HepG2 (cell line): Measurements from ENCODE around the gene SLC15A3. TPM values are rescaled to one million over a fixed set of nuclear protein-coding genes. Genes with fewer than 3 reads are reported as not detected.

Experiments used
- ATAC-seq: fragments of 200-7000 bp; cut with Tn5 transposase; 3 replicates; pipeline ENCODE4 v1.9.1; 2020; ENCODE audit warnings: mild to moderate bottlenecking, moderate library complexity
- BruUV-seq: library from RNA; stranded (reverse); fragments of 400-500 nt; replicated peaks from 2 replicates; lab custom pipeline; 2021; lab: Mats Ljungman, UMichigan
- CTCF ChIA-PET: fragments of 300-600 bp; formaldehyde crosslinking; extraction: SDS; loops from one replicate; lab custom pipeline; 2021; ENCODE audit warnings: low total read pairs, inconsistent platforms, low intra/inter-chr PET ratio; lab: Yijun Ruan, JAX
- POLR2A ChIA-PET: fragments of 350-600 bp; sonication (Branson Sonifier 250); formaldehyde crosslinking; loops from one replicate; lab custom pipeline; 2020; ENCODE audit warnings: antibody characterized with exemption, inconsistent platforms; lab: Yijun Ruan, JAX
- DNase-seq: peaks from one replicate; pipeline ENCODE4 v3.0.0-alpha.2; 2015; ENCODE audit warnings: low spot score
- FAIRE-seq: peaks from 3 replicates; lab custom pipeline; 2011; peaks lifted over from hg19 to GRCh38; lab: Jason Lieb, UNC
- H2AFZ ChIP-seq: one replicate; pipeline ENCODE4 v1.6.1; 2011; ENCODE audit warnings: low read length, inconsistent platforms
- H3K27ac ChIP-seq: fragments of 300-600 bp; 3 replicates; pipeline ENCODE4 v1.8.0; 2011; ENCODE audit warnings: mixed run types, mild to moderate bottlenecking, mixed read lengths, low read length, inconsistent platforms; ENCODE audit not compliant: insufficient read depth; ENCODE audit errors: extremely low read length
- H3K27me3 ChIP-seq, 2 experiments: fragments of 200-600 bp in 1 of 2; 2 replicates in 1 of 2; 3 replicates in 1 of 2; pipeline versions ENCODE4 v1.6.0 to v1.8.0; 2011; ENCODE audit warnings: low read length in 2 of 2, mild to moderate bottlenecking in 2 of 2, moderate library complexity in 2 of 2, inconsistent platforms in 1 of 2; ENCODE audit not compliant: insufficient read depth in 2 of 2, control insufficient read depth in 1 of 2
- H3K36me3 ChIP-seq, 2 experiments: fragments of 200-600 bp in 1 of 2; replicated peaks in 1 of 2; 2 replicates in 1 of 2; 3 replicates in 1 of 2; pipeline versions ENCODE4 v1.5.1 to v1.8.0; 2011; ENCODE audit warnings: low read length in 2 of 2, inconsistent platforms in 1 of 2; ENCODE audit not compliant: insufficient read depth in 2 of 2, control insufficient read depth in 1 of 2
- H3K4me1 ChIP-seq: 2 replicates; pipeline ENCODE4 v1.5.1; 2012; ENCODE audit warnings: low read length, inconsistent platforms; ENCODE audit not compliant: insufficient read depth
- H3K4me2 ChIP-seq: 2 replicates; pipeline ENCODE4 v1.6.0; 2011; ENCODE audit warnings: low read depth, low read length, inconsistent platforms
- H3K4me3 ChIP-seq, 3 experiments: fragments of 200-600 bp in 1 of 3; sonication (generic), shearing (Covaris generic) in 1 of 3; replicated peaks in 1 of 3; 2 replicates each; pipeline ENCODE4 v1.5.1; 2011 to 2016; ENCODE audit warnings: low read length in 3 of 3, inconsistent platforms in 2 of 3, low read depth in 2 of 3, mild to moderate bottlenecking in 2 of 3, control low read depth in 1 of 3, mixed read lengths in 1 of 3; ENCODE audit not compliant: insufficient read depth in 1 of 3
- H3K79me2 ChIP-seq: one replicate; pipeline ENCODE4 v1.6.1; 2011; ENCODE audit warnings: low read length, inconsistent platforms; ENCODE audit not compliant: insufficient read depth
- H3K9ac ChIP-seq: 2 replicates; pipeline ENCODE4 v1.6.0; 2011; ENCODE audit warnings: mild to moderate bottlenecking, low read depth, low read length, inconsistent platforms; ENCODE audit not compliant: insufficient read depth
- H3K9me3 ChIP-seq: 2 replicates; pipeline ENCODE4 v1.5.1; 2012; ENCODE audit warnings: mild to moderate bottlenecking, low read length
- H4K20me1 ChIP-seq: 2 replicates; pipeline ENCODE4 v1.6.0; 2011; ENCODE audit warnings: inconsistent platforms, mild to moderate bottlenecking, low read length, moderate library complexity; ENCODE audit not compliant: insufficient read depth
- EP300 ChIP-seq, 3 experiments: sonication (generic) in 1 of 3; formaldehyde crosslinking in 1 of 3; IDR thresholded peaks; 2 replicates each; pipeline versions ENCODE4 v1.5.1 to v1.6.1; 2011 to 2020; ENCODE audit warnings: low read depth in 2 of 3, low read length in 2 of 3, borderline replicate concordance in 1 of 3, improper control_type of control experiment in 1 of 3, mild to moderate bottlenecking in 1 of 3, missing genetic modification reagents in 1 of 3, moderate library complexity in 1 of 3
- GABPA ChIP-seq, 2 experiments: IDR thresholded peaks; 2 replicates each; pipeline ENCODE4 v1.6.1; 2011 to 2016; ENCODE audit warnings: low read depth in 2 of 2, low read length in 1 of 2, missing biosample characterization in 1 of 2, missing genetic modification characterization in 1 of 2
- HOXA3 ChIP-seq: sonication (generic); formaldehyde crosslinking; IDR thresholded peaks from 2 replicates; pipeline ENCODE4 v1.5.0; 2020; ENCODE audit warnings: missing genetic modification reagents
- MXD4 ChIP-seq: IDR thresholded peaks from 2 replicates; pipeline ENCODE4 v1.6.1; 2016; ENCODE audit warnings: mild to moderate bottlenecking, missing biosample characterization, missing genetic modification reagents
- SMC3 ChIP-seq: IDR thresholded peaks from 2 replicates; pipeline ENCODE4 v1.6.1; 2011; ENCODE audit warnings: low read length, improper control_type of control experiment
- ZNF451 ChIP-seq: sonication (generic); formaldehyde crosslinking; IDR thresholded peaks from 2 replicates; pipeline ENCODE4 v1.5.0; 2020; ENCODE audit warnings: mild to moderate bottlenecking, missing genetic modification reagents
- ZNF724P ChIP-seq: sonication (generic); formaldehyde crosslinking; IDR thresholded peaks from 2 replicates; pipeline ENCODE4 v1.8.0; 2022; ENCODE audit warnings: missing genetic modification reagents, borderline replicate concordance
- WGBS: methylation state at CpG from one replicate; pipeline ENCODE4 v1.1.6; 2017; ENCODE audit warnings: low lambda C conversion rate; 5-methylcytosine and 5-hydroxymethylcytosine counted together
- in situ Hi-C: cut with HindIII; loops from 2 replicates; pipeline ENCODE4 v1.10.0; 2017; ENCODE audit warnings: low pct_unique_long_range_greater_than_20kb; ENCODE audit not compliant: extremely low pct_ligation_motif_present
- intact Hi-C: fragments of 100-400 bp; cut with micrococcal nuclease; formaldehyde crosslinking; loops from one replicate; pipeline ENCODE4 v1.10.0; 2022; ENCODE audit not compliant: unreplicated experiment
- polyA plus RNA-seq, 8 experiments: library from polyadenylated mRNA; depleted of rRNA in 3 of 8; stranded (reverse) in 7 of 8; unstranded in 1 of 8; fragments of >200 nt; fragmentation: Illumina TruSeq in 4 of 8; extraction: Trizol in 4 of 8; gene quantifications; 2 replicates each; pipeline versions ENCODE4 v1.2.1 to v1.2.3, GENCODE V29; 2011 to 2016; ENCODE audit warnings: low read depth in 4 of 8, missing spikeins in 1 of 8, mixed read lengths in 1 of 8; ENCODE audit not compliant: insufficient read depth in 1 of 8
- total RNA-seq, 5 experiments: library from RNA; depleted of rRNA; stranded (reverse); fragments of >200 nt; fragmentation: Illumina TruSeq; extraction: Trizol; gene quantifications; 2 replicates each; pipeline ENCODE4 v1.2.3, GENCODE V29; 2016; ENCODE audit warnings: low read depth in 1 of 5
- TF ChIP-seq, protein P1 (sequence below): sonication (generic); formaldehyde crosslinking; IDR thresholded peaks from 2 replicates; pipeline ENCODE4 v1.5.0; 2020; ENCODE audit warnings: mild to moderate bottlenecking, low read depth, missing genetic modification reagents, borderline replicate concordance
- TF ChIP-seq, protein P2 (sequence below): sonication (generic); formaldehyde crosslinking; IDR thresholded peaks from 2 replicates; pipeline ENCODE4 v1.8.0; 2022; ENCODE audit warnings: low read depth, missing genetic modification reagents

The SLC15A3 gene
- total and polyA plus RNA-seq, 2 of the 13 experiments (the other 11 are each of a cell fraction or from before 2014, with no cell fraction given) = 0.45 to 0.77 TPM

DNA sequence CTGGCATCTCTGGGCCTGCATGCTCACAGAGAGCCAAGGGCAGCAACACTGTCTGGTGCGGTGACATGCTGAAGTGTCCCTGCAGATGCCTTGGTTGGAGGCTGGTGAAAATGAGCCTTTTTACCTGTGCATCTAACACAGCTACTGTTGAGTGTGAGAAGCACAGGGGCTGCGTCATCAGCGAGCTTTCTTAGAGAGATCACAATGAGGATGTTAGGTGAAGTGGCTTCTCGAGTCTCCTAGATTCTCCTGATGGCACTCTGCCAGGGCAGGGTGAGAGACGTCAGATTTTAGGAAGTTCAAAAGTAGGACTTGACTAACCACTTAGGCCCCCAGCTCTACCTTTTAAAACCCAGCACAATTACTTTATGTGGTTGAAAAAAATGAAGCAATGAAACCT is 3.6 kb upstream of the SLC15A3 start:
- POLR2A ChIA-PET = no interaction called here

DNA sequence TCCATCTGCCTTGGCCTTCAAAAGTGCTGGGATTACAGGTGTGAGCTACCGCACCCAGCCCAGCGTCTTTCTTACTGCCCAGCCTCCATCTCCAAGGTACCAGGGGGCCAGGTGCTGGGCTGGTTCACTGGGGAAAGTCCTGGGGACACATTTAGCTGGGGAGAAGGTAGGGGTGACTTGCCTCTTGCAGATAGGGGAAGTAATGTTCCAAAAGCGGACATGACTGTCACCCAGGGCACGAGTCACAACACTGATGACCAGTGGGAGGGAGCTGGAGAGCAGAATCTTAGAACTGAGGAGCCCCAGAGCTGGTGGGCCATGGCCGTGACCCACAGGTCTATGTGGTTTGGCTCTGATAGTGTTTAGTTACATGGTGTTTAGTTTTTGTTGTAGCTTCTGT is 2.4 kb upstream of the SLC15A3 start:
- BruUV-seq = no TSS peak
- POLR2A ChIA-PET = no interaction called here
- WGBS = 50% methylated on average over 5 of the region's 5 CpGs

More for the DNA sequence above, 3.6 kb upstream of the SLC15A3 start:
- intact Hi-C loops = no loop called here
- WGBS = 18% methylated on average over 5 of the region's 5 CpGs
- no peak for ATAC-seq
- Histone ChIP-seq H3K27me3 (peaks cover 0 to 24% of the 10 kb centered on the region in 2 experiments; a peak in 3 of 5 replicates), H3K4me3 (no peak overlapping the region), H3K9me3 (no peaks in the 10 kb centered on the region), H2AFZ (no peak overlapping the region), H3K79me2 (no peaks in the 10 kb centered on the region), H3K36me3 (no peaks in the 10 kb centered on the region), H3K9ac (no peak overlapping the region), H3K4me1 (no peaks in the 10 kb centered on the region), H3K4me2 (no peak overlapping the region), H4K20me1 (no peaks in the 10 kb centered on the region), H3K27ac (no peak overlapping the region)
- no peak for DNase-seq
- CTCF ChIA-PET = no interaction called here
- no TSS peak for BruUV-seq
- FAIRE-seq = no peak
- in situ Hi-C loops = no loop called here
- TF ChIP-seq HOXA3 (CRISPR knock-in tag) = no peak
- no peak for TF ChIP-seq GABPA (IDR thresholded peaks at IDR 0.05; ENCODE audit: low read depth, low read length)
- no peak for TF ChIP-seq GABPA (CRISPR knock-in tag; IDR thresholded peaks at IDR 0.05; ENCODE audit: low read depth)
- no peak for TF ChIP-seq MXD4 (CRISPR knock-in tag)
- no peak for TF ChIP-seq ZNF724P
- TF ChIP-seq EP300 (IDR thresholded peaks at IDR 0.05; ENCODE audit: low read depth in 2 of 2, low read length in 2 of 2) = no peak
- TF ChIP-seq EP300 (CRISPR knock-in tag; IDR thresholded peaks at IDR 0.05; ENCODE audit: borderline replicate concordance) = no peak
- TF ChIP-seq, protein P1, sequence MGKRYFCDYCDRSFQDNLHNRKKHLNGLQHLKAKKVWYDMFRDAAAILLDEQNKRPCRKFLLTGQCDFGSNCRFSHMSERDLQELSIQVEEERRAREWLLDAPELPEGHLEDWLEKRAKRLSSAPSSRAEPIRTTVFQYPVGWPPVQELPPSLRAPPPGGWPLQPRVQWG (CRISPR knock-in tag) = no peak
- no peak for TF ChIP-seq SMC3

More for the DNA sequence above, 2.4 kb upstream of the SLC15A3 start:
- H3K27me3 ChIP-seq = peaks cover 0 to 12% of the 10 kb centered on the region in 2 experiments; a peak in 2 of 5 replicates
- intact Hi-C loops (no loop called here), in situ Hi-C loops (no loop called here)
- CTCF ChIA-PET = no interaction called here
- no peaks in the 10 kb centered on the region for H3K4me1 ChIP-seq
- H4K20me1 ChIP-seq = no peaks in the 10 kb centered on the region
- TF ChIP-seq, protein P2, sequence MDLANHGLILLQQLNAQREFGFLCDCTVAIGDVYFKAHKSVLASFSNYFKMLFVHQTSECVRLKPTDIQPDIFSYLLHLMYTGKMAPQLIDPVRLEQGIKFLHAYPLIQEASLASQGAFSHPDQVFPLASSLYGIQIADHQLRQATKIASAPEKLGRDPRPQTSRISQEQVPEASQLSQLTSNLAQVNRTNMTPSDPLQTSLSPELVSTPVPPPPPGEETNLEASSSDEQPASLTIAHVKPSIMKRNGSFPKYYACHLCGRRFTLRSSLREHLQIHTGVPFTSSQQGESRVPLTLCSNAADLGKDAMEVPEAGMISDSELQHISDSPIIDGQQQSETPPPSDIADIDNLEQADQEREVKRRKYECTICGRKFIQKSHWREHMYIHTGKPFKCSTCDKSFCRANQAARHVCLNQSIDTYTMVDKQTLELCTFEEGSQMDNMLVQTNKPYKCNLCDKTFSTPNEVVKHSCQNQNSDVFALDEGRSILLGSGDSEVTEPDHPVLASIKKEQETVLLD (CRISPR knock-in tag) = no peak
- TF ChIP-seq ZNF451 (CRISPR knock-in tag) = no peak
- no peak overlapping the region for H3K4me2 ChIP-seq
- FAIRE-seq = no peak
- H3K27ac ChIP-seq = no peak overlapping the region
- ATAC-seq = no peak
- H3K36me3 ChIP-seq = no peaks in the 10 kb centered on the region
- no peak overlapping the region for H3K4me3 ChIP-seq
- no peak overlapping the region for H3K9ac ChIP-seq
- H2AFZ ChIP-seq = no peak overlapping the region
- no peaks in the 10 kb centered on the region for H3K9me3 ChIP-seq
- no peak for DNase-seq
- H3K79me2 ChIP-seq = no peaks in the 10 kb centered on the region
